ENCODE measurements around the gene ROR2.

Gene ROR2

DNA sequence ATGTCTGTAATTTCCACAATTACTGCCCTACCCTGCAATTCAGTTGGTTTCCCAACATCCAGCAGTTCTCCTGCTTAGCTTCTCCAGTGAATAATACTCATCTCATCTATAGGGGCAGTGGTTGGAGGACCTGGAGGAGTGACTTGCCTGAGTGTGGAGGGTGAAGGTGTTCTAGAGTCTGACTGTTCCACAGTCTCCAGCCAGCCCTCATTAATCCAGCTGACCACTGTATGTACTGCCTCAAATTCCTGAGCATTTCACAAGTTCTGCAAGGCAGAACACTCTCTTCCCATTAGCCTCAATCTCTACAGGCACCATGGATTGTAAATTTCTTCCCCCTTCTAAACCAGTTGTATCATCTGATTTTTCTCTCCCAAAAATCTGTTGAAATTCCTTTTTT lies 379.0 kb downstream of the ROR2 start:
- Mint-ChIP-seq H3K36me3 (ENCODE audit: insufficient read depth) (no peaks in the 10 kb centered on the region), H3K27me3 (peaks cover 46% of the 10 kb centered on the region), H3K9me3 (no peaks in the 10 kb centered on the region), H3K27ac (ENCODE audit: low read depth) (no peak overlapping the region), H3K4me3 (no peak overlapping the region), H3K4me1 (no peaks in the 10 kb centered on the region)
- ATAC-seq (replicated peaks; ENCODE audit: extremely low read depth, poor library complexity, severe bottlenecking) (no peak), DNase-seq (ENCODE audit: low spot score in 2 of 2) (no peak)

DNA sequence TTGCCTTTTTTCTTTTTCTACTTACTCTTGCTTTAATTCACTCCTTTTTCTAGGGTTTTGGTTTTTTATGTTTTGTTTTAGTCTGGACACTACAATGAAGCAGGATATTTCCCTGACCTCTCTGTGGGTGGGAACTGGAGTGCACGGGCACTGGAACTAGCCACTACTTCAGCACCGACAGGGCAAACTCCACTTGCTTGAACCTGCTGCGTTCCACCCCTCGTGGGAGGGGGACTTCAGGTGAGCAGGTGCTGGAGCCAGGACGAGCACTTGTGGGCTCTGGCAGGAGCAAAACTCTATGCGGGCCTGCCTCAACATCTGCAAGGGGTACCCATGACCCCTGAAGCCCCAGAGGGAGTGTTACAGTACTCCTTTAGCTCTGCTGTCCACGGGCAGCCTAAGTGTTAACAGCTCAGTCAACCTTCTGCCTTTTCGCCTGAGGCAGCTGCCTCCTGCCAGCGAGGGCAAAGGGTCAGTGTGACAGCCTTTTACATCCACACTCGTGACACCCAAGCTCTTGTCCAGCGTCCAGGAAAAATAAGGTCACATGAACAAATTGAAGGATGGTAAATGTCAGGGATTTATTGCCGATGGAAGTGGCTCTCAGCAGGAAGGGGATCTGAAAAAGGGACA lies 382.3 kb downstream of the ROR2 start:
- H3K27ac Mint-ChIP-seq (ENCODE audit: low read depth) = no peak overlapping the region
- peaks cover 60% of the 10 kb centered on the region for H3K27me3 Mint-ChIP-seq
- no peak for DNase-seq (ENCODE audit: low spot score in 2 of 2)
- H3K9me3 Mint-ChIP-seq = no peaks in the 10 kb centered on the region
- no peak for ATAC-seq (replicated peaks; ENCODE audit: extremely low read depth, poor library complexity, severe bottlenecking)
- no peaks in the 10 kb centered on the region for H3K36me3 Mint-ChIP-seq (ENCODE audit: insufficient read depth)
- no peak overlapping the region for H3K4me3 Mint-ChIP-seq
- no peaks in the 10 kb centered on the region for H3K4me1 Mint-ChIP-seq

DNA sequence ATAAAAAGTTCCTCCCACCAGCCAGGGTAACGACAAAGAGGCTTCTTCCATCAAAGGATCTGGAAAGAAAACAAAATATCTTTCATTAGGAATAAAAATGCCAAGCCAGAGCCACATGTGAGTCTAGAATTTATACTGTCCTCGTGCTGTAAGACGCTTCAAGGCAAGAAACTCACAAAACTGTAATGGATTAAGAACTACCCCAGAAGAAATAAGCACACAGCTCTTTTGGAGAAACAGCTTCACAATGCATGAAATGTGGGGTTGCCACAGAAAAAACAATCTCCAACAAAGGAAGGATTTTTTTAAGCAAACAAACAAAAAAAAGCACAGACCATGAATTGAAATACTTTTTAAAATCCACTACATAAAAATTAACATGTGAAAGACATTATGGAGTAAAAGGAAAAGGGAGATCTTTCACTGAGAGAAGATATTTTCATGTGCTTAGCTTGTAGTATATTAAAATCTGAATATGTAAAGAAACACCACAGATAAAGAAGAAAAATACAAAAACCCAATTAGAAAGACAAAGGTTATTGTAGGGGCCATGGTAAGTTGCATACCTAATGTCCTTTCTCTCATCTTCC lies 385.9 kb downstream of the ROR2 start:
- DNase-seq (ENCODE audit: low spot score in 2 of 2) = no peak
- H3K9me3 Mint-ChIP-seq = no peaks in the 10 kb centered on the region
- H3K4me1 Mint-ChIP-seq = no peaks in the 10 kb centered on the region
- peaks cover 54% of the 10 kb centered on the region for H3K27me3 Mint-ChIP-seq
- H3K36me3 Mint-ChIP-seq (ENCODE audit: insufficient read depth) = no peaks in the 10 kb centered on the region
- H3K4me3 Mint-ChIP-seq = no peak overlapping the region
- no peak for ATAC-seq (replicated peaks; ENCODE audit: extremely low read depth, poor library complexity, severe bottlenecking)
- H3K27ac Mint-ChIP-seq (ENCODE audit: low read depth) = no peak overlapping the region

DNA sequence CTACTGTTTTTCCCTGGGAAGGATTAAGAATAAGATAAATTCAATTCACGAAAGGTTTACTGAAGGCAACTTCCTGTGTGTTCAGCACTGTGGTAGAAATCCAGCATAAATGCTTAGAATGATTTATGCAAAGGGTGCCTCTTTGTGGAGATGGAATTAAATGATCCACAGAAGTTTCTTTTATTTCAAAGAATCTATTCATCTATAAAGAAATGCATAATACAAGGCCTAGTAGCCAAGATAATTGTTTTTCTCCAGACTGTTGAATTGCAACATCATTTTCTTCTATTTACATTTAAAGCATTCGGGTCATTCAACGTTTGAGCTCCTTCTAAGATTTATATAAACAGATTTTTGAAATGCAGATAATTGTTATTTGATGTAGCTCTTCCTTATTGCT lies 387.6 kb downstream of the ROR2 start:
- no peaks in the 10 kb centered on the region for H3K4me1 Mint-ChIP-seq
- H3K9me3 Mint-ChIP-seq = no peaks in the 10 kb centered on the region
- H3K36me3 Mint-ChIP-seq (ENCODE audit: insufficient read depth) = no peaks in the 10 kb centered on the region
- no peak for DNase-seq (ENCODE audit: low spot score in 2 of 2)
- peaks cover 54% of the 10 kb centered on the region for H3K27me3 Mint-ChIP-seq
- ATAC-seq (replicated peaks; ENCODE audit: extremely low read depth, poor library complexity, severe bottlenecking) = no peak
- H3K4me3 Mint-ChIP-seq = no peak overlapping the region
- no peak overlapping the region for H3K27ac Mint-ChIP-seq (ENCODE audit: low read depth)

DNA sequence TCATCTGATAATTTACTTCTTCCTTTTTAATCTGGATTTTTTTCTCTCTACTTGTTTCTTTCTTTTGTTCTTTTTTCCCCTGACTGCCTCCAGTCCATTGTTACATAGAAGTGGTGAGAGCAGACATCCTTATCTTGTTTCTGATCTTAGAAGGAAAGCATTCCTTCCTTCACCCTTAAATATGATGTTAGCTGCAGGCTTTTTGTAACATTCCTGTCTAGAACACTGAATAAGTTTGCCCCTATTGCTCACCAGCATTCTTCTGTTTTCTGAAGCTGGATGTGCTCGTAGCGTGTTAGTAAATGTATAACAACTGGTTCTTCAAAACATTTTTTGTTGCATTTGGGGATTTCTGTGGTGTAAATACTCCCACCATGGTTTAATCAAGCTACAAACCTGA lies 389.7 kb downstream of the ROR2 start:
- Mint-ChIP-seq H3K4me1 (no peaks in the 10 kb centered on the region), H3K27ac (ENCODE audit: low read depth) (no peak overlapping the region), H3K36me3 (ENCODE audit: insufficient read depth) (no peaks in the 10 kb centered on the region), H3K9me3 (no peaks in the 10 kb centered on the region), H3K27me3 (peaks cover 54% of the 10 kb centered on the region), H3K4me3 (no peak overlapping the region)
- ATAC-seq (replicated peaks; ENCODE audit: extremely low read depth, poor library complexity, severe bottlenecking) (no peak), DNase-seq (ENCODE audit: low spot score in 2 of 2) (no peak)

DNA sequence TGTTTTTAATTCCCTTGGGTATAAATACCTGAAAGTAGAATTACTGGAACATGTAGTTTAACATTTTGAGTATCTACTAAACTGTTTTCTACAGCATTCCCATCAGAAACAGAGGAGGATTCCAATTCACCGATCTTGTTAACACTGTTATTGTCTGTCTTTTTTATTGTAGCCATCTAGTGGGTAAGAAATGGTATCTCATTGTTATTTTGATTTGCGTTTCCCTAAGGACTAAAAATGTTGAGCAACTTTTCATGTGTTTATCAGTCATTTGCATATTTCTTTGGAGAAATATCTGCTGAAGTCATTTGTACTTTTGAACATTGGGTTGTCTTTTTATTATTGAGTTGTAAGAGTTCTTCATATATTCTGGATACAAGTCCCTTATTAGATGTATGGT lies 391.1 kb downstream of the ROR2 start:
- no peak for ATAC-seq (replicated peaks; ENCODE audit: extremely low read depth, poor library complexity, severe bottlenecking)
- H3K36me3 Mint-ChIP-seq (ENCODE audit: insufficient read depth) = no peaks in the 10 kb centered on the region
- H3K4me1 Mint-ChIP-seq = no peaks in the 10 kb centered on the region
- DNase-seq (ENCODE audit: low spot score in 2 of 2) = no peak
- H3K4me3 Mint-ChIP-seq = no peak overlapping the region
- H3K27me3 Mint-ChIP-seq = peaks cover 44% of the 10 kb centered on the region
- H3K27ac Mint-ChIP-seq (ENCODE audit: low read depth) = no peak overlapping the region
- H3K9me3 Mint-ChIP-seq = no peaks in the 10 kb centered on the region

DNA sequence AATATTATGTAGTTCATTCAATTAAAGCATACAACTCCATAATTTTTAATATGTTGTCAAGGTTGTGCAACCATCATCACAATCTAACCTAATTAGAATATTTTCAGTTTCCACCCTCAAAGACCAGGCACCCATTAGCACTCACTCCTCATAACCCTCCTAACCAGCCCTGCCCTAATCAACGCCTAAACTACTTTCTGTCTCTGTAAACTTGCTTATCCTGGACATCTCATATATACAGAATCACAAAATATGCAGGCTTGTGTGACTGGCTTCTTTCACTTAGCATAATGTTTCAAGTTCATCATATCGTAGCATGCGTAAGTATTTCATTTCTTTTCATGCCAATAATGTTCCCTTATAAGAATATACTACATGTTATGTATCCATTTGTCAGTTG lies 391.6 kb downstream of the ROR2 start:
- DNase-seq (ENCODE audit: low spot score in 2 of 2) = no peak
- Mint-ChIP-seq H3K9me3 (no peaks in the 10 kb centered on the region), H3K4me3 (no peak overlapping the region), H3K27me3 (peaks cover 39% of the 10 kb centered on the region), H3K4me1 (no peaks in the 10 kb centered on the region), H3K27ac (ENCODE audit: low read depth) (no peak overlapping the region), H3K36me3 (ENCODE audit: insufficient read depth) (no peaks in the 10 kb centered on the region)
- ATAC-seq (replicated peaks; ENCODE audit: extremely low read depth, poor library complexity, severe bottlenecking) = no peak

DNA sequence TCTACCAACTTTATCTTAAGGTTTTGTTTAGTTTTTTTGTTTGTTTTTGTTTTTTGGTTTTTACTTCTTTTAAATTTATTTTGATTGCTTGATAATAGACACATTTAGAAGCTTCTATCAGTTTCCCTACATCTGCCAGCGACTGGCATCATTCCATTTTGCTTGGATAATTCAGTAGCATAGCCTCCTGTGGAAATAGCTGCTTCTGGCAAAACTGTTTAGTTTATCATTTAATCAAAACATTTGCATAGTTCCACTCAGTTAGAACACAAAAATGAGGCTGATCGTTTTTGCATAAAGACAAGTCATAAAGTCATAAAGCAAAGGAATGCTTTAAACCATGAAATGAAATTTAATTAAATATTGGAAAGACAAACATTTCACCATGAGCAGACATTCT lies 392.7 kb downstream of the ROR2 start:
- Mint-ChIP-seq H3K9me3 (no peaks in the 10 kb centered on the region), H3K36me3 (ENCODE audit: insufficient read depth) (no peaks in the 10 kb centered on the region), H3K4me1 (no peaks in the 10 kb centered on the region), H3K4me3 (no peak overlapping the region), H3K27me3 (peaks cover 35% of the 10 kb centered on the region), H3K27ac (ENCODE audit: low read depth) (no peak overlapping the region)
- ATAC-seq (replicated peaks; ENCODE audit: extremely low read depth, poor library complexity, severe bottlenecking) = no peak
- no peak for DNase-seq (ENCODE audit: low spot score in 2 of 2)

DNA sequence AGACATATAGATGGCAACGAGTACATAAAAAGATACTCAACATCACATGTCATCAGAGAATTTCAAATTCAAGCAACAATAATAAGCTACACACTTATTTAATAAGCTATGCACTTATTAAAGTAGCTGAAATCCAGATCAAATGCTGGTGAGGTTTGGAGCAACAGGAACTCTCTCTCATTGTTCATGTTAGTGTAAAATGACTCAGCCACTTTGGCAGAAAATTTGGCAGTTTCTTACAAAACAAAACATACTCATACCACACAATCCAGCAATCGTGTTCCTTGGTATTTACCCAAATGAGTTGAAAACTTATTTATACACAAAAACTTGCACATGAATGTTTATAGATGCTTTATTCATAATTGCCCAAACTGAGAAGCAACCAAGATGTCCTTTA lies 394.9 kb downstream of the ROR2 start:
- Mint-ChIP-seq H3K36me3 (ENCODE audit: insufficient read depth) (no peaks in the 10 kb centered on the region), H3K4me1 (no peaks in the 10 kb centered on the region), H3K4me3 (no peak overlapping the region), H3K27me3 (peaks cover 33% of the 10 kb centered on the region), H3K9me3 (no peaks in the 10 kb centered on the region), H3K27ac (ENCODE audit: low read depth) (no peak overlapping the region)
- ATAC-seq (replicated peaks; ENCODE audit: extremely low read depth, poor library complexity, severe bottlenecking) (no peak), DNase-seq (ENCODE audit: low spot score in 2 of 2) (no peak)

DNA sequence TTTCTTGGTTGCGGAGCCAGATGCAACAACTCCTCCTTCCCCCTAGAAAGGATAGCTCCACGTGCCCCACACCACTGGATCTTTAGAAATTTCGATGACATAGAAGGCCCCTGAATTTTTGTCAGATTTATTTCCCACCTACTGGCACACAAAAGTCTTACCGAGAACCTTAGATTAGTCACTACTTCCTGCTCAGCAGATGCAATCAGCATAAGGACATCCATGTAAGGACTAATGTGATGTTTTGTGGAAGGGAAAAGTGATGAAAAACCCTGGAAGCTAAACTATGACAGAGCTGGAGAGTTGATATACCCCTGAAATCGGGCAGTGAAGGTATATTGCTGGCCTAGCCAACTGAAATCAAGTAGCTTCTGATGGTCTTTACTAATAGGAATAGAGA lies 400.9 kb downstream of the ROR2 start:
- DNase-seq (ENCODE audit: low spot score in 2 of 2) (no peak), ATAC-seq (replicated peaks; ENCODE audit: extremely low read depth, poor library complexity, severe bottlenecking) (no peak)
- Mint-ChIP-seq H3K36me3 (ENCODE audit: insufficient read depth) (no peaks in the 10 kb centered on the region), H3K4me3 (no peak overlapping the region), H3K9me3 (no peaks in the 10 kb centered on the region), H3K27ac (ENCODE audit: low read depth) (no peak overlapping the region), H3K4me1 (no peaks in the 10 kb centered on the region), H3K27me3 (peaks cover 28% of the 10 kb centered on the region)

DNA sequence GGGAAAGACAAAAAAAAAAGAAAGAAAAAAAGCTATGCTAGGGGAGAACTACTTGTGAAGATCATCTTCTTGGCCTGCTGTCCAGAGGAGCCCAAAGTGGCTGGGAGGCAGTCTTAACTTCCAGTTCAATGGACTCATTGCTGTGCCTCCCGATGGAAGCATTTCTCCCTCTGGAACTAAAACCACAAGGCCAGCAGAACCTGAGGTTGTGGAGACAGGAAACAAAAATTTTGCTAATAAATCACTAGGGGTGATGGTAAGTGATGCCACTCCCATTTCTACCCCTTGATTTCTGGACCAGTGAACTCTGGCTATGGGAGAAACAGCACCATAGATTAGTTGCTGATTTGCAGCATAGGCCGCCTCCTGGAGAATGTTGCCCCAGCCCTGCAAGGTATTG lies 402.9 kb downstream of the ROR2 start:
- no peaks in the 10 kb centered on the region for H3K9me3 Mint-ChIP-seq
- DNase-seq (ENCODE audit: low spot score in 2 of 2) (no peak), ATAC-seq (replicated peaks; ENCODE audit: extremely low read depth, poor library complexity, severe bottlenecking) (no peak)
- peaks cover 37% of the 10 kb centered on the region for H3K27me3 Mint-ChIP-seq
- no peaks in the 10 kb centered on the region for H3K36me3 Mint-ChIP-seq (ENCODE audit: insufficient read depth)
- H3K4me1 Mint-ChIP-seq = no peaks in the 10 kb centered on the region
- no peak overlapping the region for H3K27ac Mint-ChIP-seq (ENCODE audit: low read depth)
- H3K4me3 Mint-ChIP-seq = no peak overlapping the region

DNA sequence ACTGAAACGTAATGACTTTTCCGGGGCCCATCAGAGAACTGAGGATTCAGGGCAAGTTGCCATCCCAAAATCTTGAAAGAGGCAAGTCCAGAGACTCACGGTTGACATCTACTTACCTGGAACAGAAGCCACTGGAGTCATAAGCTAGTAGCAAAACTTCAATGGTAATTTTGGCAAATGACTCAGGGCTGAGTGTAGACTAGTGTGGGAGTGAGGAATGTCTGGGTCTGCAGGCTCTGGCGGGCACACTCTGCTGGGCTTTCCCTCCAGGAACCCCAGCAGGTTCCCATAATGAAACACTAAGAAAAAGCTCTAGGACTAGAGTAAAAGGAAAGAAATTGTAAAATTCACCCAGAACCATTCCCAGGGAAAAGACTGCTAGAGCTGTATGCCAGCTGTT lies 403.5 kb downstream of the ROR2 start:
- ATAC-seq (replicated peaks; ENCODE audit: extremely low read depth, poor library complexity, severe bottlenecking) (no peak), DNase-seq (ENCODE audit: low spot score in 2 of 2) (no peak)
- Mint-ChIP-seq H3K27ac (ENCODE audit: low read depth) (no peak overlapping the region), H3K9me3 (no peaks in the 10 kb centered on the region), H3K4me1 (no peaks in the 10 kb centered on the region), H3K36me3 (ENCODE audit: insufficient read depth) (no peaks in the 10 kb centered on the region), H3K4me3 (no peak overlapping the region), H3K27me3 (peaks cover 32% of the 10 kb centered on the region)

DNA sequence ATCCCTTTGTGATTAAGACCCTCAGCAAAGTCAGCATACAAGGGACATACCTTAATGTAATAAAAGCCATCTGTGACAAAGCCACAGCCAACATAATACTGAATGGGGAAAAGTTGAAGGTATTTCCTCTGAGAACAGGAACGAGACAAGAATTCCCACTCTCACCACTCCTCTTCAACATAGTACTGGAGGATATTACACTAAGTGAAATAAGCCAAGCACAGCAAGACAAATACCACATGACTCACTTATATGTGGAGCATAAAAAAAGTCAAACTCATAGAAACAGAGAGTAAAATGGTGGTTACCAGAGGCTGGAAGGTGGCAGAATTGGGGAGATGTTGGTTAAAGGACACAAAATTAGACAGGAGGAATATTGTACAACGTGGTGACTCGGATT lies 408.3 kb downstream of the ROR2 start:
- H3K4me3 Mint-ChIP-seq = no peak overlapping the region
- no peaks in the 10 kb centered on the region for H3K36me3 Mint-ChIP-seq (ENCODE audit: insufficient read depth)
- peaks cover 12% of the 10 kb centered on the region for H3K27me3 Mint-ChIP-seq
- no peak overlapping the region for H3K27ac Mint-ChIP-seq (ENCODE audit: low read depth)
- H3K4me1 Mint-ChIP-seq = peaks cover 9% of the 10 kb centered on the region
- ATAC-seq (replicated peaks; ENCODE audit: extremely low read depth, poor library complexity, severe bottlenecking) (no peak), DNase-seq (ENCODE audit: low spot score in 2 of 2) (no peak)
- no peaks in the 10 kb centered on the region for H3K9me3 Mint-ChIP-seq

Data from central memory CD8-positive, alpha-beta T cell (primary cell).